HG03159 (cell line): ENCODE data around the gene RPTOR.
"Not testable (repeated sequence)": the region's sequence is repeated elsewhere in the genome, so short reads cannot be mapped to it uniquely, and the experiment has no call there.

ENCODE experiments used
- ATAC-seq: cut with Tn5 transposase; IDR thresholded peaks from one replicate; pipeline ENCODE4 v1.9.1; 2021; ENCODE audit warnings: mild to moderate bottlenecking, moderate library complexity; ENCODE audit not compliant: unreplicated experiment

The RPTOR gene

DNA sequence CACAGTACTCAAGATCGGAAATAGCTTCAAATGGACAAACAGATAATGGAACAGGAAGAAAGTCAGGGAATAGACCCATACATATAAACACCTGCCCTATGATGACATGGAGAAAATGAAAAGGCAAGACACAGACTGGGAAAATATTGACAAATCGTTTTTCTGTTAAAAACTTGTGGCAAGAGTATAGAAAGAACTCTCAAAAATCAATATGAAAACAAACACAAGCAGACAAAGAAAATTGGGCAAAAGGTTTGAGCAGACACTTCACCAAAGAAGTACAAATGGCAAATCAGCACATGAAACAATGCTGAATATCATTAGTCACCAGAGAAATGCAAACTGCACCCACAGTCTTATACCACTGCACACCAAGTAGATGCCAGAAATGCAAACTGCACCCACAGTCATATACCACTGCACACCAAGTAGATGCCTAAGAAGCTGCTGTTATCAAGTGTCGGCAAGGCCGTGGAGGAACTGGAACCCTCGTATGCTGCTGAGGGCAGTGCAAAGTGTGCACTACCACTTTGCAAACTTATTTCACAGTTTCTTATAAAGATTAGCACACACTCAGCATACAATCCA, 323.5 kb downstream of the RPTOR start:
- no peak for ATAC-seq

DNA sequence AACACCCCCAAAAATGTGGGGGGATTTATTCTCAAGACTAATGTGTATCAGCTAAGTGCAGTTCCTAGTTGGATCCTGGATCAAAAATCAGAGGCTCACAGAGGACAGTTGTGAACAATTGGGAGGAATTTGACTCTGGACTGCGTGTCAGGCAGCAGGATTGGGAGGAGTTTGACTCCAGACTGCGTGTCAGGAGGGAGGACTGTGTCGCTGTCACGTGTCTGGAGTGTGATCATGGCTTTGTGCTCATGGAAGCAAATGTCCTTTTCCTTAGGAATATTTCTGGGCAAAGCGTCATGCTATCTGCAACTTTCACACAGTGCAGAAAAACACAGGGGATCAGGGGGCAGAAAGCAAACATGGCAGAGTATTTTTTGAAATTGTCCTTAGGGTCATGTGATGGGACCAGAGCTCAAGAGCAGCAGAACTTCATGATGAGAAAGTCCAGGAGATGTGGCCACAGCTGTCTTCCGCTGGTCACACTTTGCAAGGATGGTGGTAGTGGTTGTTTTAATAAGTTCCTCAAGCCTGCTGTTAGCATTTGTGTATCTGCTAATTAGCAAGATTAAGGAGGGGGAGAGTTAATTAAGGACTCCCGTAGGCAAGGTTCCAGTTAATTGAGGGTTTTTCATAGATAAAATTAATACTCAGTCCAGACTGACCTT, 325.0 kb downstream of the RPTOR start:
- ATAC-seq, result no peak

GRCh38 chr17:80870401-80870800, 325.8 kb downstream of the RPTOR start:
- ATAC-seq, result no peak

DNA sequence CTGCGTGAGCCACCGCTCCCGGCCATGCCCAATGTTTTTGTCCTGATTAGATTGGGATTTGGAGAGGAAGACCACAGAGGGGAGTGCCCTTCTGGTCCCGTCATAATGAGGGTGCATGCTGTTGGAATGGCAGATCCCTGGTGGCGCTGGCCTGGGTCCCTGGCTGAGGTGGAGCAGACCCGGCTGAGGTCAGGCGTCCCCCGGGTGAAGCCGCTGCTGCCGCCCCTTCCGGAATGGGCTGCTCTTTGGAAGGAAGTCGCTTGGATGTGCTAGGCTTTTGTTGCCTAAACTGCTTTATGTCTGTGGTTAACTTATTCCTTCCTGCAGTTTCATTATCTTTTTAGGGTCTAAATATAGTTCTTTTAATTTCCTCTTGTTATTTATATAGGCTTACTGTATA, 326.7 kb downstream of the RPTOR start:
- ATAC-seq, result no peak

GRCh38 chr17:80872001-80872500, 327.4 kb downstream of the RPTOR start:
- ATAC-seq, result no peak

DNA sequence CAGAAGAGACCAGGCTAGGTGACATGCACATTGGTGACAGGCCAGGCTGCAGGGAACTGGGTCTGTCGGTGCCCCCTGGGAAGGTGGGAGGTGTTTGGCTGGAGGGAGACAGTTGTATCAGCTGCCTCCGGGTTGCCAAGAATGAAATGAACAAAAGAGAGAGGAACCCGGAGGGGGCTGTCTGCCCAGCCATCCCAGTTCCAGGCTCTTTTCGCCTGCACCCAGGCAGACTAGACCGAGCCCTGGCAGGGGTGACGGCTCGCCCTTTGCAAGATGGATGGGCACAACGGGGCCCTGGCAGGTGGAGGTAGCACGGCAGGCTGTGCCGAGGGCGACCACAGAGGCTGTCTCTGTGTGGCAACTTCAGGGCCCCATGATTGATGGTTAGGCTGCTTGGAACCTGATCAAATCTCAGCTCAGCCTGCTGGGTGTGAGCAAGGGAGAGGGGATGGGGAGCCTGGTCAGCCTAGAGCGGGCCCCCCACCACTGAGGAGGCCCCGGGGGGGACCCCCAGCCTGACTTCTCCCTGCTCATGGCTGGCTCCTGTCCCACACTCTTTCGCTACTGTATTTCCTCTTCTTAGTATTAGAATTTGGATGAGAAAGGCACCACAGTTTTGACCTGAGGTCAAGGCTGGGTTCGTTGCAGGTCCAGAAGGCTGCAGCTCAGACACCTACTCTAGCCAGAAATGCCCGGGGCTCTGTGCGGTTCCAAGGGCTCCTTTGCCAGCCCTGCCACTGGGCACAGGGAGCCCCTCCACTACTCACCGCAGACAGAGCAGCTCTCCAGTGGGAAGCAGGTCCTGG, 328.1 kb downstream of the RPTOR start:
- no peak for ATAC-seq

- ATAC-seq, result no peak
These were observed 328.8 kb downstream of the RPTOR start for GRCh38 chr17:80873307-80873951.

DNA sequence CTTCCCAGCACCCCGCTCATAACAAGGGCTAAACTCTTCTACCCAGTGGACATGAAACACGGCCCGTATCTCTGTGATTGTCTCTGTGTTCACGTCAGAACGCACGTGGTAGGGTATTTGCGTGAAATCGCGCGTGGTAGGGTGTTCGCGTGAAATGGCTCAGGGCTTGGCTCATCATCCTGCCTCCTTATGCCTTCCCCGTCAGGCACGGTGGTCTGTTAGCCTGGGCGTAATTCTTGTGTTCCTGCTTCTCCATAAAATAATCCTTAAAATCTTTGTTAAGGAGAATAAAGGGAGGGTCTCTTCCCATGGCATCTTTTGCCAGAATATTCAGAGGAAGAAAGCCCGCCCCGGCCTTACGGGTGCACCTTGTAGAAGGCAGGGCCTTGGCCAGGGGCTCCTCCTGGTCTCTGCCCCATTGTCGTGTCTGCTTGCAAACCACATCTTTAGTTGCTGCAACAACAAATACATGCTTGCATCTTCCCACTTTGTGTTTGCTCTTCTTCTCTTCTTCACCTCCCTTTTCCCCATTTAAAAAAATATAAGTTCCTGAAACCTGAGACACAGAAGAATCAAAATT, 330.3 kb downstream of the RPTOR start:
- ATAC-seq, result no peak

- not testable (repeated sequence) for ATAC-seq
These were observed 330.9 kb downstream of the RPTOR start for GRCh38 chr17:80875480-80875995.

DNA sequence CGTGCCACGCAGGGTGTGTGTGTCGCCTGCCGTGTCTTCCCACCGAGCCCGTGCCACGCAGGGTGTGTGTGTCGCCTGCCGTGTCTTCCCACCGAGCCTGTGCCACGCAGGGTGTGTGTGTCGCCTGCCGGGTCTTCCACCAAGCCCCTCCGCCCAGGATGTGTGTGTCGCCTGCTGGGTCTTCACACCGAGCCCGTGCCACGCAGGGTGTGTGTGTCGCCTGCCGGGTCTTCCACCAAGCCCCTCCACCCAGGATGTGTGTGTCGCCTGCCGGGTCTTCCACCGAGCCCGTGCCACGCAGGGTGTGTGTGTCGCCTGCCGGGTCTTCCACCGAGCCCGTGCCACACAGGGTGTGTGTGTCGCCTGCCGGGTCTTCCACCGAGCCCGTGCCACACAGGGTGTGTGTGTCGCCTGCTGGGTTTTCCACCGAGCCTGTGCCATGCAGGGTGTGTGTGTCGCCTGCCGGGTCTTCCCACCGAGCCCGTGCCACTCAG, 331.9 kb downstream of the RPTOR start:
- ATAC-seq, result not testable (repeated sequence)

DNA sequence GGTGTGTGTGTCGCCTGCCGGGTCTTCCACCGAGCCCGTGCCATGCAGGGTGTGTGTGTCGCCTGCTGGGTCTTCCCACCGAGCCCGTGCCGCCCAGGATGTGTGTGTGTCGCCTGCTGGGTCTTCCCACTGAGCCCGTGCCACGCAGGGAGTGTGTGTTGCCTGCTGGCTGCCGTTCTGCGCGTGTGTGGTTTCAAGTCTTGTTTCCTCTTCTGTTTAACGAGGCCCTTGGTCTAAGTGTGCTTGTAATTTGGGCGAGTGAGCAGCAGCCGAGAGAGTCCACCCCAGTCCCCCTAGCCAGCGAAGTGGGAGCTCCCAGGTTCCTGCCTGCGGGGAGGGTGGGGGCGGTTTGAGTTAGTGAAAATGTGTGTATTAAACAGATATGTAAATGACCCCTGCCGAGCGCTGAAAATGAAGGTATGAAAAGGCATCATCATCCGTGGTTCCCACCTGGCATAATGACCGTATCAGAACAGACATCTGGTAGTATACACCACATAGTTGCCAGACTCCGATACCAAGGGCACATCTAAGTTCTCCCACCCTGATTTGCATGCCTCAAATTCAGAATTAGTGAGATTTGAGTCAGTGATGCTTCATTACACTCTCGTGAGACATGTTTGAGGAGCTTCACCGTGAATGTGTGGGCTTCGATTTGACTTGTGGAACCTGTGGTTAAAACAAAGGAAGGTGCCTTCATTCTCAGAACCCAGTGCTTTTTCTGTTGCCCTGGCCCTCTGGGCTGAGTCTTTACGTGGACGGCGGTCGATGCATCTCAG, 332.5 kb downstream of the RPTOR start:
- peak; percentile 90 for ATAC-seq

- ATAC-seq, result peak; percentile 17
These were observed 333.2 kb downstream of the RPTOR start for GRCh38 chr17:80877729-80878303.

DNA sequence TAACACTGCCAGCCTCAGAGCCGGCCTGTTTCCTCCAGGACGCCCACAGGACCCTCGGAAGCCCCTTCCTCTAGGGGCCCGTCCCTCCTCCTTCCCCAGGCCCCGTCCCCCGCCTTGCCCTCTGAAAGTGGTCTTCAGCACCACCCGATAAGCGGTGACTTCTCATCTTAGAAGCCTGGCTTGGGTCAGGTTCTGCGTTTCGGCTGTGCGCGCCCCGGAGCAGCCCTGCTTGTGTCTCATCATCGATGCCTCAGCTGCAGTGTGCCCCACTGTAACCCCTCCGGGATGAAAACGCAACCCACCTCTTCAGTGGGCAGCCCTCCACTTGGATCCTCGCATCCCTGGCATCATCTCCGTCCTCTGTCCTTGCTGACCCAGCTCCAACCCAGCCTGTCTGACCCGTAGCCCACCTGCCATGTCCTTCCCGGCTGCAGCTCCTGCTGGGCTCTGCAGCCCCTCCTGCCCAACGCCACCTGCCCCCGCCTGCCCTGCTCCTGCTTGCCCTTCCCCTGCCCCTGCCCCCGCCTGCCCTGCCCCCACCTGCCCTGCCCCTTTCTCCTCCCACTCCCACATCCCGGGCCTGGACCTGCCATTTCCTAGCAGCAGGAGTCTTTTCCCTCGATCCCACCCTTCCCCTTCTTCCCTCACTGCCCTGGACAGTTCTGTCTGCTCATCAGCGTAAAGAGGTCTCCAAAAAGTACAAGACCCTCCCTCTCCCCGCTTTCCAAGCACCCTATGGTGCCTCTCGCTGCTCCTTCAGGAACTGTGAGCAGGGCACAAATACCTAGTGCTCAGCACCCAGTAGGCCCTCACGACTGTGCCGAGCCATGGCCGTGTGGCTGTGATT, 334.5 kb downstream of the RPTOR start:
- ATAC-seq, result no peak

GRCh38 chr17:80879723-80880647, 335.3 kb downstream of the RPTOR start:
- no peak for ATAC-seq

DNA sequence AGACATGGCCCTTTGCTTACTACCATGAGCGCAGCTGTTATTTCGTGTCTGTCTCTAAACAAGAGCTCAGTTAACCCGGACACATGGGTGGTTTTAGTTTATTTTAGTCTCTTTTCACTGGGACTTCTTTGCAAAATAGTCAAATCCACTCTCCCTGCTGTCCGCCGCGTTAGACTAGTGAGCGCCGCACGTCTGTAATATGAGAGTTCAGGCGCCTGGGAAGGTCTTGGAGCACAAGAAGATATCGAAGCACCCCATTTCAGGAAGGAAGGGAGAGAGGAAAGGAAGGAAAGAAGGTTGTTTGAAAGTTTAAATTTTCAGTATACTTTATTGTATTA, 336.0 kb downstream of the RPTOR start:
- no peak for ATAC-seq

- no peak for ATAC-seq
These were observed 336.7 kb downstream of the RPTOR start for GRCh38 chr17:80881306-80881705.

DNA sequence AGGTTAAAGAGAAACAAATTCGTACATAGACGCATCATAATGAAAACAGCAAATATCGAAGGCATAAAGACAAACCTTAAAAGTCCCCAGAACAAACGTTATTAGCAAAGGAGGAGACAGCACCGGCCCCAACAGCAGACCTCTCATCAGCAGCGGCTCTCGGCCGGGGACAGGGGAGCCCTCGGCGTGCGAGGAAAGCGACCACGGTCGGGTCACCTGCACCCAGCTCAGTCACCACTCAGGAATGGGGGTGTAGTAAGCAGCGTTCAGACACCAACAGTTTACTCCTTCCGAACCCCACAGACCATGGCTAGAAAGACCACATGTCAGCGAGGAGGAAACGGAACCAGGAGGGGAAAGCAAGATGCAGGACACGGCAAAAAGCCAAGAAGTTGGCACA, 337.7 kb downstream of the RPTOR start:
- no peak for ATAC-seq
